Measurements from ENCODE around the gene RPS16. TPM values are rescaled to one million over a fixed set of nuclear protein-coding genes. Genes with fewer than 3 reads are reported as not detected.

Gene RPS16
- total and polyA plus RNA-seq, 2 experiments from 2014 or later: 207 to 1,901 TPM

- TF ChIP-seq NANOG (IDR thresholded peaks at IDR 0.05; ENCODE audit: borderline replicate concordance) (no peak), ETS1 (IDR thresholded peaks at IDR 0.05) (no peak), ZNF331 (CRISPR knock-in tag; IDR thresholded peaks at IDR 0.05; ENCODE audit: low read depth) (no peak), JUNB (IDR thresholded peaks at IDR 0.05; ENCODE audit: unreplicated experiment) (no peak)
- TF ChIP-seq, protein P1, sequence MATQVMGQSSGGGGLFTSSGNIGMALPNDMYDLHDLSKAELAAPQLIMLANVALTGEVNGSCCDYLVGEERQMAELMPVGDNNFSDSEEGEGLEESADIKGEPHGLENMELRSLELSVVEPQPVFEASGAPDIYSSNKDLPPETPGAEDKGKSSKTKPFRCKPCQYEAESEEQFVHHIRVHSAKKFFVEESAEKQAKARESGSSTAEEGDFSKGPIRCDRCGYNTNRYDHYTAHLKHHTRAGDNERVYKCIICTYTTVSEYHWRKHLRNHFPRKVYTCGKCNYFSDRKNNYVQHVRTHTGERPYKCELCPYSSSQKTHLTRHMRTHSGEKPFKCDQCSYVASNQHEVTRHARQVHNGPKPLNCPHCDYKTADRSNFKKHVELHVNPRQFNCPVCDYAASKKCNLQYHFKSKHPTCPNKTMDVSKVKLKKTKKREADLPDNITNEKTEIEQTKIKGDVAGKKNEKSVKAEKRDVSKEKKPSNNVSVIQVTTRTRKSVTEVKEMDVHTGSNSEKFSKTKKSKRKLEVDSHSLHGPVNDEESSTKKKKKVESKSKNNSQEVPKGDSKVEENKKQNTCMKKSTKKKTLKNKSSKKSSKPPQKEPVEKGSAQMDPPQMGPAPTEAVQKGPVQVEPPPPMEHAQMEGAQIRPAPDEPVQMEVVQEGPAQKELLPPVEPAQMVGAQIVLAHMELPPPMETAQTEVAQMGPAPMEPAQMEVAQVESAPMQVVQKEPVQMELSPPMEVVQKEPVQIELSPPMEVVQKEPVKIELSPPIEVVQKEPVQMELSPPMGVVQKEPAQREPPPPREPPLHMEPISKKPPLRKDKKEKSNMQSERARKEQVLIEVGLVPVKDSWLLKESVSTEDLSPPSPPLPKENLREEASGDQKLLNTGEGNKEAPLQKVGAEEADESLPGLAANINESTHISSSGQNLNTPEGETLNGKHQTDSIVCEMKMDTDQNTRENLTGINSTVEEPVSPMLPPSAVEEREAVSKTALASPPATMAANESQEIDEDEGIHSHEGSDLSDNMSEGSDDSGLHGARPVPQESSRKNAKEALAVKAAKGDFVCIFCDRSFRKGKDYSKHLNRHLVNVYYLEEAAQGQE (IDR thresholded peaks at IDR 0.05; ENCODE audit: unreplicated experiment): no peak
Observed at GRCh38 chr19:39408392-39409207, 27.1 kb downstream of the RPS16 start (continued).

GRCh38 chr19:39407660-39408391 is 27.9 kb downstream of the RPS16 start:
- peaks cover 17% of the 10 kb centered on the region; the same call in 2 of the 3 replicates for H3K36me3 Mint-ChIP-seq (ENCODE audit: low read depth)
- Histone ChIP-seq H3F3A (replicated peaks; ENCODE audit: low read depth) (peaks cover 42% of the 10 kb centered on the region), H3K36me3 (ENCODE audit: insufficient read depth) (no peaks in the 10 kb centered on the region), H3K4me1 (ENCODE audit: insufficient read depth) (peaks cover 55% of the 10 kb centered on the region), H4K20me1 (replicated peaks; ENCODE audit: insufficient read depth) (peaks cover 4% of the 10 kb centered on the region; the same call in 1 of the 2 replicates), H3K79me2 (replicated peaks; ENCODE audit: insufficient read depth) (peaks cover 23% of the 10 kb centered on the region), H3K9me2 (ENCODE audit: insufficient read depth) (no peaks in the 10 kb centered on the region), H3K27ac (ENCODE audit: low read depth) (peak overlapping the region; percentile 60), H3K27me3 (ENCODE audit: insufficient read depth) (no peaks in the 10 kb centered on the region), H3K4me2 (peak overlapping the region; percentile 91), H2AFZ (no peak overlapping the region), H3K4me3 (peak overlapping the region; percentile 99)
- ATAC-seq (no peak), DNase-seq (ENCODE audit: low spot score) (peak; percentile 59)
- H3K4me1 Mint-ChIP-seq: peaks cover 52% of the 10 kb centered on the region
- TF ChIP-seq NANOG (IDR thresholded peaks at IDR 0.05; ENCODE audit: borderline replicate concordance) (no peak), JUNB (IDR thresholded peaks at IDR 0.05; ENCODE audit: unreplicated experiment) (no peak), ETS1 (IDR thresholded peaks at IDR 0.05) (no peak), EZH2 (IDR thresholded peaks at IDR 0.05; ENCODE audit: low read depth, unreplicated experiment) (no peak)
- peak overlapping the region; percentile 94 for H3K4me3 Mint-ChIP-seq
- H3K9me3 Mint-ChIP-seq: peaks cover 4% of the 10 kb centered on the region; the same call in 2 of the 3 replicates
- H3K27ac Mint-ChIP-seq: no peak overlapping the region
- peaks cover 49% of the 10 kb centered on the region for H3K27me3 Mint-ChIP-seq (ENCODE audit: insufficient read depth, low read depth, poor library complexity)

Data from GM23338 (cell line).